EL (cell line): Measurements from ENCODE around the gene CTNNA3.
A peak's percentile ranks its signal among the peaks of the same experiment; 100 is the strongest.
"Not testable (repeated sequence)": the region's sequence is repeated elsewhere in the genome, so short reads cannot be mapped to it uniquely, and the experiment has no call there.

Experiments
- DNase-seq: peaks from one replicate; pipeline ENCODE4 v3.0.0-alpha.2; 2016

CTNNA3 gene

GRCh38 chr10:67696029-67696428 lies at the start of gene CTNNA3:
Gene CTNNA3, minus strand, starts transcription at chr10:67696195.
- no peak for DNase-seq

GRCh38 chr10:67735430-67735829 lies 39.4 kb upstream of the CTNNA3 start:
- DNase-seq = no peak

- DNase-seq = no peak
Observed at GRCh38 chr10:67733511-67733910, 37.5 kb upstream of the CTNNA3 start.

DNA sequence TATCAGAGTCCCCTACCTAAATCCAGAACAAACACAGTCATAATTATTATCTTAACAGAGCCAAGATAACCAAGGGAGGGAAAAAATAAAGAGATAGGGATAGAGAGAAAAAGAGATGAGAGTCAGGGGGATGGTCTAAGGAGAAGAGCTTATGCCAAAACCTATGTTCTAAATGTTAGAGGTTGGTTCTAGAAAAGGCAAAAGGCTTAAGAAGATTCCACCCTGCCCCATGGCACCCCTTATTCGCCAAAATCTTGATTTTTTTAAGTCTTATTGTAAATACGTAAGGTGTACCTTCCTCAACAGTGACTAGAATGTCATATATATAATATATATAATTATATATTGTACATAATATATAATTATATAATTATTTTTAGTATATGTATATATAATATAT lies 29.6 kb upstream of the CTNNA3 start:
- no peak for DNase-seq

- DNase-seq = no peak
Observed at GRCh38 chr10:67723601-67724000, 27.6 kb upstream of the CTNNA3 start.

DNA sequence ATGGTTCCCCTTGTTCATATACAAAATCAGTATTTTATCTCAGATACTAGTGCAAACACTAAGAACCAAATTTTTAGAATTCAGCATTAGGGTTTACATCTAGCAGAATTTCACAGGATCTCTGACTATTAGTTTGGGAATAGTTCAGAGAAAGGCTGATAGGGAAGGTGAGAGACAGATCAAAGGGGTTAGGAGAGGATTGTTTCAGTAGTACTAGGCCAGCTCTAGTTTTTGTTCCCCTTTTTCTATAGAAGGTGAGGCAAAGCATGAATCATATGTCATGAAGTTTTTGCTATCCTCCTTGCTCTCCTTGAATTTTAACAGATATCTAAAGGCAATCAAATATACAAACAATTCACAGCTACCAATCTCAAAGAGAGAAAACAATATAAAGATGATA lies 26.1 kb upstream of the CTNNA3 start:
- DNase-seq = no peak

DNA sequence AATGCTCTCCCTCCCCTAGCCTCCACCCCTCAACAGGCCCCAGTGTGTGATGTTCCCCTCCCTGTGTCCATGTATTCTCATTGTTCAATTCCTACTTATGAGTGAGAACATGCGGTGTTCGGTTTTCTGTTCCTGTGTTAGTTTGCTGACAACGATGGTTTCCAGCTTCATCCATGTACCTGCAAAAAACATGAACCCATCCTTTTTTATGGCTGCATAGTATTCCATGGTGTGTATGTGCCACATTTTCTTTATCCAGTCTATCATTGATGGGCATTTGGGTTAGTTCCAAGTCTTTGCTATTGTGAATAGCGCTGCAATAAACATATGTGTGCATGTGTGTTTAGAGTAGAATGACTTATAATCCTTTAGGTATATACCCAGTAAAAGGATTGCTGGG lies 20.5 kb upstream of the CTNNA3 start:
- DNase-seq = not testable (repeated sequence)

- DNase-seq = no peak
Observed at GRCh38 chr10:67705921-67706320, 9.9 kb upstream of the CTNNA3 start.

- not testable (repeated sequence) for DNase-seq
Observed at GRCh38 chr10:67699613-67700270, 3.7 kb upstream of the CTNNA3 start.

- no peak for DNase-seq
Observed at GRCh38 chr10:67698164-67698563, 2.2 kb upstream of the CTNNA3 start.

GRCh38 chr10:67697724-67698131 lies 1.7 kb upstream of the CTNNA3 start:
- DNase-seq = peak; percentile 41

GRCh38 chr10:67696679-67697078 lies 684 bp upstream of the CTNNA3 start:
- DNase-seq = no peak

- no peak for DNase-seq
Observed at GRCh38 chr10:67695555-67695954, 440 bp downstream of the CTNNA3 start.

DNA sequence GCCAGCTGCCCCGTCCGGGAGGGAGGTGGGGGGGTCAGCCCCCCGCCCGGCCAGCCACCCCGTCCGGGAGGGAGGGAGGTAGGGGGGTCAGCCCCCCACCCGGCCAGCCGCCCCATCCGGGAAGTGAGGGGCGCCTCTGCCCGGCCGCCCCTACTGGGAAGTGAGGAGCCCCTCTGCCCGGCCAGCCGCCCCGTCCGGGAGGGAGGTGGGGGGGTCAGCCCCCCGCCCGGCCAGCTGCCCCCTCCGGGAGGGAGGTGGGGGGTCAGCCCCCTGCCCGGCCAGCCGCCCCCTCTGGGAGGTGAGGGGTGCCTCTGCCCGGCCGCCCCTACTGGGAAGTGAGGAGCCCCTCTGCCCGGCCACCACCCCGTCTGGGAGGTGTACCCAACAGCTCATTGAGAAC lies 4.1 kb downstream of the CTNNA3 start:
- DNase-seq = not testable (repeated sequence)

DNA sequence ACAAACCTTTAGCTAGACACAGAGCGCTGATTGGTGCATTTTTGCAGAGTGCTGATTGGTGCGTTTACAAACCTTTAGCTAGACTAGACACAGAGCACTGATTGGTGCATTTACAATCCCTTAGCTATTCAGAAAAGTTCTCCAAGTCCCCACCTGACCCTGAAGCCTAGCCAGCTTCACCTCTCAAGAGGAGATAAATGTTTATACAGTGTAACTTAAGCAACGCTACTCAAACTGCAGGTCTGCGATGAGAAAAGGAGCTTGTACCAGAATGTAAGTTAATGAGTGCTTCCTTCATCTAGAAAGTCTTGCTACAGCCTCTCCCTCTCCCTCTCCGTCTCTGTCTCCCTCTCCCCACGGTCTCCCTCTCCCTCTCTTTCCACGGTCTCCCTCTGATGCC lies 5.5 kb downstream of the CTNNA3 start:
- not testable (repeated sequence) for DNase-seq

- not testable (repeated sequence) for DNase-seq
Observed at GRCh38 chr10:67684140-67684539, 11.9 kb downstream of the CTNNA3 start.

DNA sequence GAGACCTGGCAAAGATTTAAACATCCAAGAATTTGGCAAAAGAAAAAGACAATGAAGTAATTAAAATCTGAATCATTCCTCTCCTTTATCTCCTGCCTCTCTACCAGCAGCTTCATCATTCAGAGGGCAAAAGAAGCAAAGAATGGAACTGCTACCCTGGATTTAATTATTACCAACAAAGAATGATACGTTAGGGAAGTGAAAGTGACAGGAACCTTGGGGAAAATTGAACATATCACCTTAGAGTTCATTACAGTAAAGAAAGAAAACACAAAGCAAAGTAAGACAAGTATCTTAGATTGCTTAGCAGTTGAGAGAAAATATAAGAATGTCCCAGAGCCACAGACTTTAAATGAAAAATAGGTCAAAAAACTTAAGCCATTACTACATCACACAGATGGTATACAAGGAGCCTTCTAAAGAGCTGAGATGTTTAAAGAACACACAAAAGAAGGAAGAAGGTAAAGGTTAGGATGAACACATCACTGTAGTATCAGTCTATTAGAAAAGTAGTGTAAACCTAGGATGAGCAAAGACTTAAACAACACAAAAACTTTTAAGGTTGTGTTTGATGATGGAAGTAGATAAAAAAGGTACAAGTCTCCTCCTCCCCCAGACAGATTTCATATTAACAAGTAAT lies 17.5 kb downstream of the CTNNA3 start:
- no peak for DNase-seq

DNA sequence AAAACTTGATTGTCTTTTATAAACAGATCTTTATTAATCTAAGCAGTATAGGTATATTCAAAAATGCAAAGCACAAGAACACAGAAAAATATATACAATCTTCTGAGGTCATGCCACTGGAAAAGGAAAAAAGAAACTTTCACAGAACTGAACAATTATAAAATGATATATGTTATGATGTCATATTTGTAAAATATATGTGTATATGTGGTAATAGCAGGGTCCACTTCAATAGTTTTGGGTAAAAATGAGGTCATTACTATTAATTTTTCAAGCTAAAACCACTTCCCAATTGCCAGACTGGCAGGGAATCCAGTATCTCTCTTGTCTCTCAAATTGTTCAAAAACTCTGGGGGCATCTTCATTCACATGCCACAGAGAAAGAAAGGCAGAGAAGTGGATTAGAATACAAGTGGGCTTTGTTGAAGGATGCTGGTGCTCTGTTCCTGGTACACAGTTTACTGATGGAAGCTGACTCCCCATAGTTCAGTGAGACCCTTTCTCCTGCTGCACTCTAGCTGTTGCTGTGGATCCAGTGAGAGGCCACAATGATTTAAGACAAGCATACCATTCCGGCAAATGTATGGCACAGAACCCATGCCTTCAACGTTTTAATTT lies 19.7 kb downstream of the CTNNA3 start:
- no peak for DNase-seq

DNA sequence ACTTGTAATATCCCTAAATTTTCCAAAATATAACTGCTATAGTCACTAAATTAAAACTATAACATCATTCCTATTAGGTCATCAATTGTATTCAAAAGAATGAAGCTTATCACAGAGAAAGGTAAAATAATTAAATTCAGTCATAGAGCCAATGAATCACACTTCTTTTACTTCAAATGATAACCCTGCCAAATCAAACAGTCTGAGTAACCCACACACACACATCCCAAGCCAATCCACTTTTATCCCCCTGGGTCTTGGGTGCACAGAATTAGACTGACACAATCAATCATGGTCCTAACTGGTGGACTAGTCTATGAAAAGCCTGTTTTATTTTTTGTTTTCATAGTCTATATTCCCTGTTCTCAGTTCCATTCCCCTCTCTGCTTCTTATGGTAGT lies 25.6 kb downstream of the CTNNA3 start:
- no peak for DNase-seq

- DNase-seq = no peak
Observed at GRCh38 chr10:67669978-67670377, 26.0 kb downstream of the CTNNA3 start.

GRCh38 chr10:67668448-67668847 lies 27.5 kb downstream of the CTNNA3 start:
- DNase-seq = peak; percentile 6

GRCh38 chr10:67667035-67667425 lies 29.0 kb downstream of the CTNNA3 start:
- no peak for DNase-seq

DNA sequence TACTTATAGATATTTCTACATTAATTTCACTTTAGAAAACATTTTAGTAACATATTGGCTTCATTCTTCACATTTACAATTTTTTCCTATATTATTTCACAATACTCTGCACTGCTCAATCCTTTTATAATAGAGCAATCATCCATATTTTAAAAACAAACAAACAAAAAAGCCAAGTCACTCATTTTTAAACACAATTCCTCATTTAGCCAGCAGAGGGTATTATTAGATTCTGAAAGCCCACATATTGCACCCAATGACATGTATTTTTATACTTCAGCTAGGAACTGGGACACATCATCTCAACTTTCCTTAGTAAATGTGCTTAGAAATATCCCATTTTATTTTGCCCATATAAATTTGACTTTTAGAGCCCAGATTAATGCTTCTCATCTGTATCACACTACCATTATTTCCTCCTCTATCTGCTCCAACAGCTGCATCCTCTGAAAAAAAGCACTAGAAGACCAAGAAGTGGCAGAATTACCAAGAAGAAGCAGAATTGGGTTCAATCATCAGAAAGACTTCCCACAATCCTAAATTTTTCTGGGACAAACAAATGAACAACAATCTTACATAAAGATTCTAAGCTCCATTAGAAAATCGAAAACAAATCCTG lies 29.5 kb downstream of the CTNNA3 start:
- DNase-seq = peak; percentile 21

GRCh38 chr10:67665491-67665890 lies 30.5 kb downstream of the CTNNA3 start:
- no peak for DNase-seq
